MCF 10A (cell line): ENCODE results near the gene MYH8. TPM values are rescaled to one million over a fixed set of nuclear protein-coding genes. Genes with fewer than 3 reads are reported as not detected.

Experiments
- Bru-seq: library from RNA; stranded (reverse); fragments of 400-500 nt; gene quantifications from one replicate; lab custom pipeline; 2021; lab: Mats Ljungman, UMichigan
- BruChase-seq, 2 experiments: library from RNA; stranded (reverse); fragments of 400-500 nt; gene quantifications; one replicate each; lab custom pipeline; 2021; lab: Mats Ljungman, UMichigan
- BruUV-seq: library from RNA; stranded (reverse); fragments of 400-500 nt; replicated peaks from 2 replicates; lab custom pipeline; 2021; lab: Mats Ljungman, UMichigan
- CTCF ChIA-PET: fragments of 300-600 bp; sonication (Branson Sonifier 250); formaldehyde crosslinking; extraction: SDS; loops from one replicate; lab custom pipeline; 2021; ENCODE audit warnings: antibody characterized with exemption, inconsistent platforms; lab: Yijun Ruan, JAX
- POLR2A ChIA-PET: fragments of 300-600, 350-650 bp; sonication (Branson Sonifier 250); formaldehyde crosslinking; extraction: SDS; loops from one replicate; lab custom pipeline; 2020; ENCODE audit warnings: antibody characterized with exemption, inconsistent platforms; lab: Yijun Ruan, JAX
- DNase-seq: peaks from one replicate; pipeline ENCODE4 v3.0.0-alpha.2; 2018; ENCODE audit not compliant: unreplicated experiment
- H3K27ac Mint-ChIP-seq: one replicate; pipeline ENCODE4 v1.8.0; 2022; ENCODE audit warnings: mild to moderate bottlenecking, low read depth, mixed read lengths; ENCODE audit not compliant: unreplicated experiment
- H3K27me3 Mint-ChIP-seq: one replicate; pipeline ENCODE4 v1.8.0; 2022; ENCODE audit warnings: mixed read lengths; ENCODE audit not compliant: insufficient read depth, unreplicated experiment
- H3K36me3 Mint-ChIP-seq: one replicate; pipeline ENCODE4 v1.8.0; 2022; ENCODE audit warnings: mild to moderate bottlenecking, moderate library complexity, mixed read lengths; ENCODE audit not compliant: insufficient read depth, unreplicated experiment
- H3K4me1 Mint-ChIP-seq: one replicate; pipeline ENCODE4 v1.8.0; 2022; ENCODE audit warnings: mixed read lengths; ENCODE audit not compliant: insufficient read depth, unreplicated experiment
- H3K4me3 Mint-ChIP-seq: one replicate; pipeline ENCODE4 v1.8.0; 2022; ENCODE audit warnings: mild to moderate bottlenecking, moderate library complexity, mixed read lengths; ENCODE audit not compliant: unreplicated experiment
- H3K9me3 Mint-ChIP-seq: one replicate; pipeline ENCODE4 v1.8.0; 2022; ENCODE audit warnings: mixed read lengths; ENCODE audit not compliant: unreplicated experiment
- intact Hi-C: fragments of 100-400 bp; cut with micrococcal nuclease; formaldehyde crosslinking; loops from 2 replicates; pipeline ENCODE4 v1.14.1; 2022
- long read RNA-seq: library from polyadenylated mRNA; stranded (forward); transcript quantifications from one replicate; pipeline ENCODE4 v2.0.0, GENCODE V29; 2022
- total RNA-seq: library from RNA; stranded (reverse); gene quantifications from 2 replicates; pipeline ENCODE4 v1.2.3, GENCODE V29; 2022
- TF ChIP-seq, protein P1 (sequence below): fragments of 200-600 bp; IDR thresholded peaks from one replicate; pipeline ENCODE4 v1.8.0; 2022; ENCODE audit warnings: antibody characterized with exemption, mild to moderate bottlenecking; ENCODE audit not compliant: unreplicated experiment

Gene MYH8
- not detected in 2 replicates for total RNA-seq
- not detected for Bru-seq, nascent RNA
- percentile 3 among the genes with signal in this experiment for BruChase-seq, experiment 1, labeled RNA remaining after a 6-hour chase
- BruChase-seq, experiment 2, labeled RNA remaining after a 2-hour chase: not detected
- long read RNA-seq: 0 reads

GRCh38 chr17:10421900-10422542, at the start of gene MYH8:
Gene MYH8, minus strand, starts transcription at chr17:10421950. Its CDS starts 1,723 bp downstream, at chr17:10420227.
- POLR2A ChIA-PET: interaction anchor here (0.6 kb wide), 1 partner anchor 40 kb away, joined by 3 read pairs; no protein-coding TSS in a partner anchor
- peaks cover 19% of the 10 kb centered on the region for H3K27me3 Mint-ChIP-seq

DNA sequence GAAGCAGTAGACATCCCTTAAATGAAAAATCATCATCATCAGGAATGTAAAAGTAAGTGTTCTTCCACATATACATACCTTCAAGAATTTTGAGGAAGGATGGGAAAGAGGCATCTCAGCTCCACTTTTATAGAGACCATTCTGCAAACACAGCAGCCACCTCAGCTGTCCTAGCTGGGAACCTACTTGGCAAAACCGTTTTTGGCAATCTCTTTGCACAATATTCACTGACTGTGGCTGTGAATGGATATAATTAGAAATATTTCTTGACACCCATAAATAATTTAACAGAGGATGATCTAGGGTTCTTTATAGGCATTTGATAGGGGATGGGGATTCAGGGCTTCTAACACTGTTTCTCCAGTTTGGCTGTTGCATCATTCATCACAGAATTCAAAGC, 47.7 kb upstream of the MYH8 start, which contains the start of gene MYH4:
MYH4 (minus strand) TSS at position 101 of the 400 bp plus-strand sequence. CDS start 2,814 bp downstream, outside the sequence.
- ChIA-PET POLR2A (no interaction called here), CTCF (no interaction called here)
- TF ChIP-seq, protein P1, sequence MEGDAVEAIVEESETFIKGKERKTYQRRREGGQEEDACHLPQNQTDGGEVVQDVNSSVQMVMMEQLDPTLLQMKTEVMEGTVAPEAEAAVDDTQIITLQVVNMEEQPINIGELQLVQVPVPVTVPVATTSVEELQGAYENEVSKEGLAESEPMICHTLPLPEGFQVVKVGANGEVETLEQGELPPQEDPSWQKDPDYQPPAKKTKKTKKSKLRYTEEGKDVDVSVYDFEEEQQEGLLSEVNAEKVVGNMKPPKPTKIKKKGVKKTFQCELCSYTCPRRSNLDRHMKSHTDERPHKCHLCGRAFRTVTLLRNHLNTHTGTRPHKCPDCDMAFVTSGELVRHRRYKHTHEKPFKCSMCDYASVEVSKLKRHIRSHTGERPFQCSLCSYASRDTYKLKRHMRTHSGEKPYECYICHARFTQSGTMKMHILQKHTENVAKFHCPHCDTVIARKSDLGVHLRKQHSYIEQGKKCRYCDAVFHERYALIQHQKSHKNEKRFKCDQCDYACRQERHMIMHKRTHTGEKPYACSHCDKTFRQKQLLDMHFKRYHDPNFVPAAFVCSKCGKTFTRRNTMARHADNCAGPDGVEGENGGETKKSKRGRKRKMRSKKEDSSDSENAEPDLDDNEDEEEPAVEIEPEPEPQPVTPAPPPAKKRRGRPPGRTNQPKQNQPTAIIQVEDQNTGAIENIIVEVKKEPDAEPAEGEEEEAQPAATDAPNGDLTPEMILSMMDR: no peak
- BruUV-seq: no TSS peak
- no peaks in the 10 kb centered on the region for H3K36me3 Mint-ChIP-seq
- no peaks in the 10 kb centered on the region for H3K9me3 Mint-ChIP-seq
- intact Hi-C loops: no loop called here
- H3K4me1 Mint-ChIP-seq: no peaks in the 10 kb centered on the region
- H3K4me3 Mint-ChIP-seq: no peak within 1 kb of the TSS
- no peak within 1 kb of the TSS for H3K27ac Mint-ChIP-seq
- no peaks in the 10 kb centered on the region for H3K27me3 Mint-ChIP-seq
- no peak for DNase-seq

More at GRCh38 chr17:10421900-10422542, at the start of gene MYH8:
- Mint-ChIP-seq H3K9me3 (no peaks in the 10 kb centered on the region), H3K27ac (no peak within 1 kb of the TSS), H3K4me3 (no peak within 1 kb of the TSS), H3K36me3 (no peaks in the 10 kb centered on the region), H3K4me1 (peaks cover 12% of the 10 kb centered on the region)
- CTCF ChIA-PET: no interaction called here
- no TSS peak for BruUV-seq
- no peak for DNase-seq
- TF ChIP-seq, protein P1: no peak
- intact Hi-C loops: no loop called here

- no peak overlapping the region for H3K4me3 Mint-ChIP-seq
- H3K9me3 Mint-ChIP-seq: no peaks in the 10 kb centered on the region
- no peaks in the 10 kb centered on the region for H3K36me3 Mint-ChIP-seq
- TF ChIP-seq, protein P1: no peak
- peaks cover 29% of the 10 kb centered on the region for H3K27me3 Mint-ChIP-seq
- ChIA-PET POLR2A (no interaction called here), CTCF (no interaction called here)
- peak; percentile 0 for DNase-seq
- no TSS peak for BruUV-seq
- no peak overlapping the region for H3K27ac Mint-ChIP-seq
- intact Hi-C loops: no loop called here
- H3K4me1 Mint-ChIP-seq: no peaks in the 10 kb centered on the region
These were observed 41.7 kb upstream of the MYH8 start for GRCh38 chr17:10463402-10463801.

DNA sequence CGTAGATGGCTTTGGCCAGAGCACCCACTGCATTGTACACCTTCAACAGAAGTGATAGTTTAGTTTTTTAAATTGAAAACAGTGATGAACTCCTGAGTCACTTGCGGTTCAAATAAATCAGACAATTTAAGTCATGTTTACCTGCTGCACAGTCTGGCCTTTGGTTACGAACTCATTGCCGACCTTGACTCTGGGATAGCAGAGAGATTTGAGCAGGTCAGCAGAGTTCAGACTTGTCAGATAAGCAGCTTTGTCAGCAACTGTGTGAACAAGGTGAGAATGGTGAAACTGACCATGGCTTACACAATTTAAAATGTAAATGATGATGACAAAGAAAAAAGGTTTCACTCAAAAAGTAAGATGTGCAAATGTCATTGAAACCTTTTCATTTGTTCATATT, 38.3 kb upstream of the MYH8 start:
- no TSS peak for BruUV-seq
- Mint-ChIP-seq H3K4me3 (no peak overlapping the region), H3K36me3 (no peaks in the 10 kb centered on the region), H3K9me3 (no peaks in the 10 kb centered on the region), H3K27ac (no peak overlapping the region), H3K4me1 (no peaks in the 10 kb centered on the region), H3K27me3 (peaks cover 29% of the 10 kb centered on the region)
- ChIA-PET CTCF (no interaction called here), POLR2A (no interaction called here)
- TF ChIP-seq, protein P1: no peak
- DNase-seq: no peak
- intact Hi-C loops: no loop called here
